Measurements from ENCODE around the gene YIPF2.
A peak's percentile ranks its signal among the peaks of the same experiment; 100 is the strongest.

Gene YIPF2

GRCh38 chr19:10928563-10929401 is at the start of gene YIPF2, which contains the start of gene TIMM29:
TSS of gene YIPF2 (minus strand) at chr19:10928639. CDS start at chr19:10928410, 229 bp downstream.
TSS of gene TIMM29 (plus strand) at chr19:10928811. CDS start at chr19:10928823, 12 bp downstream.
- peak; percentile 95 for DNase-seq
- Mint-ChIP-seq H3K4me3 (peak within 1 kb of the TSS; percentile 87), H3K4me1 (peaks cover 24% of the 10 kb centered on the region), H3K36me3 (ENCODE audit: low read depth) (peaks cover 2% of the 10 kb centered on the region), H3K27me3 (peaks cover 2% of the 10 kb centered on the region), H3K27ac (peak within 1 kb of the TSS; percentile 87), H3K9me3 (no peaks in the 10 kb centered on the region)
- peak; percentile 93 for ATAC-seq

GRCh38 chr19:10977742-10978092 is 49.3 kb upstream of the YIPF2 start:
- Mint-ChIP-seq H3K27ac (no peak overlapping the region), H3K36me3 (ENCODE audit: low read depth) (peaks cover 5% of the 10 kb centered on the region), H3K27me3 (no peaks in the 10 kb centered on the region), H3K4me3 (no peak overlapping the region), H3K4me1 (peaks cover 37% of the 10 kb centered on the region), H3K9me3 (no peaks in the 10 kb centered on the region)
- ATAC-seq (no peak), DNase-seq (no peak)

- Mint-ChIP-seq H3K4me1 (peaks cover 39% of the 10 kb centered on the region), H3K9me3 (no peaks in the 10 kb centered on the region), H3K36me3 (ENCODE audit: low read depth) (peaks cover 8% of the 10 kb centered on the region), H3K27ac (no peak overlapping the region), H3K27me3 (no peaks in the 10 kb centered on the region), H3K4me3 (no peak overlapping the region)
- no peak for ATAC-seq
- no peak for DNase-seq
These were observed 47.9 kb upstream of the YIPF2 start for GRCh38 chr19:10976131-10976892.

GRCh38 chr19:10975374-10976130 is 47.1 kb upstream of the YIPF2 start:
- H3K27me3 Mint-ChIP-seq: no peaks in the 10 kb centered on the region
- H3K9me3 Mint-ChIP-seq: no peaks in the 10 kb centered on the region
- H3K27ac Mint-ChIP-seq: no peak overlapping the region
- peaks cover 8% of the 10 kb centered on the region for H3K36me3 Mint-ChIP-seq (ENCODE audit: low read depth)
- ATAC-seq: no peak
- peaks cover 41% of the 10 kb centered on the region for H3K4me1 Mint-ChIP-seq
- no peak overlapping the region for H3K4me3 Mint-ChIP-seq
- DNase-seq: no peak

GRCh38 chr19:10971107-10971726 is 42.8 kb upstream of the YIPF2 start:
- H3K36me3 Mint-ChIP-seq (ENCODE audit: low read depth): peaks cover 8% of the 10 kb centered on the region
- no peaks in the 10 kb centered on the region for H3K9me3 Mint-ChIP-seq
- no peak overlapping the region for H3K4me3 Mint-ChIP-seq
- H3K4me1 Mint-ChIP-seq: peaks cover 48% of the 10 kb centered on the region
- H3K27me3 Mint-ChIP-seq: no peaks in the 10 kb centered on the region
- H3K27ac Mint-ChIP-seq: no peak overlapping the region
- DNase-seq (no peak), ATAC-seq (no peak)

- Mint-ChIP-seq H3K9me3 (no peaks in the 10 kb centered on the region), H3K27me3 (no peaks in the 10 kb centered on the region), H3K4me3 (no peak overlapping the region), H3K36me3 (ENCODE audit: low read depth) (peaks cover 9% of the 10 kb centered on the region), H3K27ac (no peak overlapping the region), H3K4me1 (peaks cover 51% of the 10 kb centered on the region)
- ATAC-seq: no peak
- no peak for DNase-seq
These were observed 40.2 kb upstream of the YIPF2 start for GRCh38 chr19:10968527-10969135.

- ATAC-seq (no peak), DNase-seq (no peak)
- no peak overlapping the region for H3K4me3 Mint-ChIP-seq
- no peaks in the 10 kb centered on the region for H3K27me3 Mint-ChIP-seq
- peaks cover 61% of the 10 kb centered on the region for H3K4me1 Mint-ChIP-seq
- H3K27ac Mint-ChIP-seq: no peak overlapping the region
- peaks cover 10% of the 10 kb centered on the region for H3K36me3 Mint-ChIP-seq (ENCODE audit: low read depth)
- no peaks in the 10 kb centered on the region for H3K9me3 Mint-ChIP-seq
These were observed 38.4 kb upstream of the YIPF2 start for GRCh38 chr19:10966809-10967208.

GRCh38 chr19:10965398-10965797 is 37.0 kb upstream of the YIPF2 start:
- H3K9me3 Mint-ChIP-seq: no peaks in the 10 kb centered on the region
- DNase-seq (no peak), ATAC-seq (no peak)
- no peak overlapping the region for H3K4me3 Mint-ChIP-seq
- peaks cover 65% of the 10 kb centered on the region for H3K4me1 Mint-ChIP-seq
- H3K27me3 Mint-ChIP-seq: no peaks in the 10 kb centered on the region
- H3K27ac Mint-ChIP-seq: no peak overlapping the region
- H3K36me3 Mint-ChIP-seq (ENCODE audit: low read depth): peaks cover 14% of the 10 kb centered on the region

GRCh38 chr19:10964903-10965302 is 36.5 kb upstream of the YIPF2 start:
- Mint-ChIP-seq H3K4me3 (no peak overlapping the region), H3K27ac (no peak overlapping the region), H3K36me3 (ENCODE audit: low read depth) (peaks cover 14% of the 10 kb centered on the region), H3K4me1 (peaks cover 64% of the 10 kb centered on the region), H3K27me3 (no peaks in the 10 kb centered on the region), H3K9me3 (no peaks in the 10 kb centered on the region)
- no peak for ATAC-seq
- DNase-seq: no peak

- Mint-ChIP-seq H3K27me3 (no peaks in the 10 kb centered on the region), H3K27ac (peak overlapping the region; percentile 75), H3K4me3 (peak overlapping the region; percentile 94), H3K36me3 (ENCODE audit: low read depth) (peaks cover 14% of the 10 kb centered on the region), H3K4me1 (peaks cover 63% of the 10 kb centered on the region), H3K9me3 (no peaks in the 10 kb centered on the region)
- ATAC-seq (no peak), DNase-seq (no peak)
These were observed 35.4 kb upstream of the YIPF2 start for GRCh38 chr19:10963865-10964264.

- Mint-ChIP-seq H3K27me3 (no peaks in the 10 kb centered on the region), H3K4me1 (peaks cover 54% of the 10 kb centered on the region), H3K9me3 (no peaks in the 10 kb centered on the region), H3K36me3 (ENCODE audit: low read depth) (peaks cover 14% of the 10 kb centered on the region), H3K4me3 (peak overlapping the region; percentile 94), H3K27ac (peak overlapping the region; percentile 72)
- DNase-seq (no peak), ATAC-seq (no peak)
These were observed 34.4 kb upstream of the YIPF2 start for GRCh38 chr19:10962863-10963262.

GRCh38 chr19:10961073-10961860 is 32.8 kb upstream of the YIPF2 start:
- Mint-ChIP-seq H3K27me3 (no peaks in the 10 kb centered on the region), H3K4me3 (peak overlapping the region; percentile 94), H3K4me1 (peaks cover 48% of the 10 kb centered on the region), H3K9me3 (no peaks in the 10 kb centered on the region), H3K27ac (peak overlapping the region; percentile 89), H3K36me3 (ENCODE audit: low read depth) (peaks cover 14% of the 10 kb centered on the region)
- no peak for DNase-seq
- ATAC-seq: peak; percentile 13

GRCh38 chr19:10960314-10961072 is 32.1 kb upstream of the YIPF2 start, which contains the start of gene SMARCA4:
TSS of gene SMARCA4 (plus strand) at chr19:10961030. CDS start at chr19:10984152, 23,122 bp downstream.
- Mint-ChIP-seq H3K4me1 (peaks cover 46% of the 10 kb centered on the region), H3K27me3 (no peaks in the 10 kb centered on the region), H3K4me3 (peak within 1 kb of the TSS; percentile 94), H3K27ac (peak within 1 kb of the TSS; percentile 93), H3K9me3 (no peaks in the 10 kb centered on the region), H3K36me3 (ENCODE audit: low read depth) (peaks cover 14% of the 10 kb centered on the region)
- DNase-seq (peak; percentile 99), ATAC-seq (peak; percentile 61)
